Thyroid gland (tissue), 4 donors: ENCODE data around the gene ITGB1. TPM values are rescaled to one million over a fixed set of nuclear protein-coding genes. Genes with fewer than 3 reads are reported as not detected.
A peak's percentile ranks its signal among the peaks of the same experiment; 100 is the strongest.

ENCODE experiments used
- DNase-seq, 2 donors: peaks; one replicate each; pipeline ENCODE4 v3.0.0-alpha.2; 2019
- H3K27ac ChIP-seq, 3 donors: fragments of 200-600 bp; sonication (generic); 1 replicate in 2 of 3; 2 replicates in 1 of 3; pipeline ENCODE4 v1.5.1; 2016 to 2019; ENCODE audit warnings: mild to moderate bottlenecking in 1 of 3, moderate library complexity in 1 of 3
- H3K27me3 ChIP-seq: fragments of 200-600 bp; sonication (generic); one replicate; pipeline ENCODE4 v1.5.1; 2019
- H3K36me3 ChIP-seq, 2 donors: fragments of 200-600 bp; sonication (generic); one replicate each; pipeline ENCODE4 v1.5.1; 2016 to 2019
- H3K4me1 ChIP-seq, 2 donors: fragments of 200-600 bp; sonication (generic); one replicate each; pipeline ENCODE4 v1.5.1; 2017 to 2019
- H3K4me3 ChIP-seq, 3 donors: fragments of 200-600 bp; sonication (generic); replicated peaks in 1 of 3; 1 replicate in 2 of 3; 2 replicates in 1 of 3; pipeline ENCODE4 v1.5.1; 2016; ENCODE audit warnings: mild to moderate bottlenecking in 1 of 3
- H3K9me3 ChIP-seq: fragments of 200-600 bp; sonication (generic); one replicate; pipeline ENCODE4 v1.5.1; 2017
- POLR2A ChIP-seq, 2 donors: fragments of 450-650 bp; IDR thresholded peaks; one replicate each; pipeline ENCODE4 v1.6.1; 2017; ENCODE audit warnings: antibody characterized with exemption in 2 of 2, mild to moderate bottlenecking in 2 of 2, moderate library complexity in 1 of 2
- WGBS, 2 donors: methylation state at CpG; one replicate each; pipeline ENCODE4 v1.1.5; 2017; 5-methylcytosine and 5-hydroxymethylcytosine counted together
- intact Hi-C: fragments of 100-400 bp; cut with DNase I; formaldehyde crosslinking; loops from one replicate; pipeline ENCODE4 v1.15.1; 2023
- total RNA-seq, 4 donors: library from RNA; depleted of rRNA; stranded (reverse); fragments of >200 nt; gene quantifications; one replicate each; pipeline ENCODE4 v1.2.3, GENCODE V29; 2016
- TF ChIP-seq, protein P1 (sequence below), 6 experiments: fragments of 200-600 bp in 3 of 6; fragments of 450-650 bp in 3 of 6; sonication (generic) in 3 of 6; IDR thresholded peaks; one replicate each; pipeline ENCODE4 v1.5.1; 2016 to 2019; ENCODE audit warnings: antibody characterized with exemption in 6 of 6, mild to moderate bottlenecking in 2 of 6, inconsistent platforms in 1 of 6, moderate library complexity in 1 of 6

ITGB1 gene
- total RNA-seq, 4 donors from 2014 or later, result 264 to 699 (median 417) TPM

DNA sequence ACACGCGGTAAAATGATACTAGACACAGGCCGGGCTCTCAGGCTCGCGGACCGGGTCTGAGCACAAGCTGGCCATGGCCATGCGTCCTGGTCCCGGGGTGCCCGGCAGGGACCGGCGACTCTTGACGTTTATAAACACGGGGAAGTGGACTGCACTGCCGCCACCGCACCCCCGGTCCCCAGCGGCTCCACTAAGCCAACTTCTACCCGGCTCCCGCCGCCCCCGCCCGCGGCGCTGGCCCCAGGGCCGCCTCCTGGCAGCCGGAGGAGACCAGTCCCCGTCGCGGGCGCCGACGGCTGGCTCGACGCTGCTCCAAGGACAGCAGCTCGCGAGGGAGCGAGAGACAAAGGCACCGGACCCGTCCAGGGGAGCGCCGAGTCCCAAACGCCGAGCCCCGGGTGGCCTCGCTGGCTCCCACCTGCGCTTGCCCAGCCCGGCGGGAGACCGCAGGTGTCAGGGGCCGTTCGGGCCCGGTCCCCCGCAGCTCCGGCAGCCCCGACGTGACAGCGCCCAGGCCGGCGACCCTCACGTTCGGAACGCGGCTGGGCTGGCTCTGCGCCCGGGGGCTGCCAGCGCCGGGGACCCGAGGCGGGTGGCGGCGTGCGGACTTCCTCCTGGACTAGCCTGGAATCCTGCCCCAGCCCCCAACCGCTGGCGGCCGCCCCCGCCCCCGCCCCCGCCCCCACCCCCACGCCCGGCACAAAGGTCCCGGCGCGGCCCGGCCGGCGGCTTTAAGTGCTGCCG lies 517 bp downstream of the ITGB1 start:
- intact Hi-C loops, result no loop called here

DNA sequence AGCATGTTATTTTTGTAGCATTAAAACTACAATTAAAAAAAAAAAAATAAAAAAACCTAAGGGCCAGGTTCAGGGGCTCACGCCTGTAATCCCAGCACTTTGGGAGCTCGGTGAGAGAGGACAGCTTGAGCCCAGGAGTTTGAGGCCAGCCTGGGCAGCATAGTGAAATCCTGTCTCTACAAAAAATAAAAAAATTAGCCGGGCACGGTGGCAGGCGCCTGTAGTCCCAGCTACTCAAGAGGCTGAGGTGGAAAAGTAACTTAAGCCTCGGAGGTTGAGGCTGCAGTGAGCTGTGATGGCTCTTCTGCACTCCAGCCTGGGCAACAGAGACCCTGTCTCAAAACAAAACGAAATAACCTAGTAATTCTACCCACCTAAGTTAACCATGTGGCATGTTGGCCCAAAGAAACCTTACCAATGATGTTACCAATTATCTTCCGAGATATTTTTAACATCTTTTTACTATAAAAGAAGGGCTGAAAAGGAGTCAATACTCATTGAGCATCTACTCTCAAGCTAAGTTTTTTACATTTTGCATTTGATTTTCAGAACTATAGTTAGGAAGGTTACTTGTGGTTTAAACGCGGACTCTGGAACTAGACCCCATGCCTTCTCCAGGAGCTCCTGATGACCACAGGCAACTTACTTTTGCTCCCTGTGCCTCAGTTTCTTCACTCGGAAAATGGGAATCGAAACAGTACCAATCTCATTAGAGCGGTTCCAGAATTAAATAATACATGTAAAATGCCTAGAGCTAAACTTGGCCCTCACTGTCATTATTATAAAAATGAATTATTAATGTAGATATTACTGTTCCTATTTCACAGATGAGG lies 1.4 kb downstream of the ITGB1 start:
- H3K9me3 ChIP-seq, result no peaks in the 10 kb centered on the region
- no peaks in the 10 kb centered on the region for H3K27me3 ChIP-seq
- WGBS, 2 donors, result 28 to 37% methylated on average over 13 of the region's 13 CpGs
- no peaks in the 10 kb centered on the region for H3K36me3 ChIP-seq
- TF ChIP-seq, protein P1, sequence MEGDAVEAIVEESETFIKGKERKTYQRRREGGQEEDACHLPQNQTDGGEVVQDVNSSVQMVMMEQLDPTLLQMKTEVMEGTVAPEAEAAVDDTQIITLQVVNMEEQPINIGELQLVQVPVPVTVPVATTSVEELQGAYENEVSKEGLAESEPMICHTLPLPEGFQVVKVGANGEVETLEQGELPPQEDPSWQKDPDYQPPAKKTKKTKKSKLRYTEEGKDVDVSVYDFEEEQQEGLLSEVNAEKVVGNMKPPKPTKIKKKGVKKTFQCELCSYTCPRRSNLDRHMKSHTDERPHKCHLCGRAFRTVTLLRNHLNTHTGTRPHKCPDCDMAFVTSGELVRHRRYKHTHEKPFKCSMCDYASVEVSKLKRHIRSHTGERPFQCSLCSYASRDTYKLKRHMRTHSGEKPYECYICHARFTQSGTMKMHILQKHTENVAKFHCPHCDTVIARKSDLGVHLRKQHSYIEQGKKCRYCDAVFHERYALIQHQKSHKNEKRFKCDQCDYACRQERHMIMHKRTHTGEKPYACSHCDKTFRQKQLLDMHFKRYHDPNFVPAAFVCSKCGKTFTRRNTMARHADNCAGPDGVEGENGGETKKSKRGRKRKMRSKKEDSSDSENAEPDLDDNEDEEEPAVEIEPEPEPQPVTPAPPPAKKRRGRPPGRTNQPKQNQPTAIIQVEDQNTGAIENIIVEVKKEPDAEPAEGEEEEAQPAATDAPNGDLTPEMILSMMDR (IDR thresholded peaks at IDR 0.05), result no peak
- no peak for TF ChIP-seq POLR2A (IDR thresholded peaks at IDR 0.05)
- no peak for DNase-seq
- H3K4me1 ChIP-seq, result peaks cover 39 to 48% of the 10 kb centered on the region in 2 donors
- intact Hi-C loops, result no loop called here
- peak overlapping the region in 2 of 3 donors; percentile 79 to 96 for H3K27ac ChIP-seq
- H3K4me3 ChIP-seq, result peak overlapping the region in 2 of 3 donors; percentile 93 to 96

More for the DNA sequence above, 517 bp downstream of the ITGB1 start:
- H3K27ac ChIP-seq, result peak overlapping the region; percentile 79 to 96 (median 81)
- no peak for TF ChIP-seq POLR2A (IDR thresholded peaks at IDR 0.05)
- TF ChIP-seq, protein P1 (IDR thresholded peaks at IDR 0.05), result no peak
- peak; percentile 59 to 63 for DNase-seq
- no peaks in the 10 kb centered on the region for H3K9me3 ChIP-seq
- peaks cover 49 to 51% of the 10 kb centered on the region in 2 donors for H3K4me1 ChIP-seq
- no peaks in the 10 kb centered on the region for H3K27me3 ChIP-seq
- H3K36me3 ChIP-seq, result no peaks in the 10 kb centered on the region
- H3K4me3 ChIP-seq, result peak overlapping the region; percentile 63 to 96 (median 93)
- WGBS, 2 donors, result 1 to 2% methylated on average over 17 to 21 of the region's 87 CpGs

DNA sequence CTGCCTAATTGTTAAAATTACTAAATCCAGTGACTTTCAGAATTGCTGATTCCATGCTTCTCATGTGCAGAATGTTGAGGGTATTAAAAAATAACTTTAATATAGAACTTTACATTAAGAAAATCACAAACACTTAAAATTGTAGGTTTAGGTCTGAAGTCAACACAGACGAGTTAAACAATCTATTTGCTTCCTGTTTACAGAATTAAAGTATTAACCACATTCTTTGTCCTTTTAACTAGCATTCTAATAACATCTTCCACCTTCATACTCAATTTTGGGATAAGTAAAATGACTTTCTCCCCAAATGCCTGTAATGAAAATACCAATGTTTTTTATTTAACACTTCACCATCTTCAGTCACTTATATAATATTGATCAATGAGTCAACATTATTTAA lies 2.2 kb downstream of the ITGB1 start:
- WGBS, 2 donors, result 36 to 67% methylated on average over 1 of the region's 1 CpG
- intact Hi-C loops, result no loop called here
- H3K36me3 ChIP-seq, result no peaks in the 10 kb centered on the region
- TF ChIP-seq POLR2A (IDR thresholded peaks at IDR 0.05), result no peak
- TF ChIP-seq, protein P1 (IDR thresholded peaks at IDR 0.05), result no peak
- H3K27ac ChIP-seq, result peak overlapping the region in 1 of 3 donors; percentile 79
- H3K9me3 ChIP-seq, result no peaks in the 10 kb centered on the region
- H3K27me3 ChIP-seq, result no peaks in the 10 kb centered on the region
- no peak for DNase-seq
- H3K4me1 ChIP-seq, result peaks cover 38 to 48% of the 10 kb centered on the region in 2 donors
- H3K4me3 ChIP-seq, result peak overlapping the region in 1 of 3 donors; percentile 96

DNA sequence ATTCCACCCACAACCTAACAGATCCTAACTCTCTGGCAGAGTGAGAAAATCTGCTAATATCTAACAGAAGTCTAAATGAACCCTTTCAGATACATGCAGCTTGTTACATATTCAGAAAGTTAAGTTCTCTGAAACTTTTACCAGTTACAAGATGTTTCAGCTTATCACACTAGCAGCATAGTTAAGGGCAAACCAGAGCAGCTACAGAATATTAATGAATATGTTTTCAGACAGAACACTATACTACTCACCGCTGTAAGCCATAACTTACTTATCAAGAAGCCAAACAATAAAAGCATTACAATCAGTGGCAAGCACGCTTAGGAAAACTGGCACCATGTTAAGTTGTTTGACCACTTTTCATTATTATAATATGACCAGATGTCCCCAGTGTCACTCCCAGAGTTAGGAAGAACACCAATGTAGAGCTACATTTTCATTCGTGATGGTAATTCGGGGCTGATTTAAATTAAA lies 2.7 kb downstream of the ITGB1 start:
- 54 to 66% methylated on average over 4 of the region's 4 CpGs for WGBS, 2 donors
- H3K27ac ChIP-seq, result peak overlapping the region in 2 of 3 donors; percentile 4 to 79

More for the DNA sequence above, 2.7 kb downstream of the ITGB1 start:
- no peak for DNase-seq
- H3K36me3 ChIP-seq, result no peaks in the 10 kb centered on the region
- H3K27me3 ChIP-seq, result no peaks in the 10 kb centered on the region
- no peak overlapping the region for H3K4me3 ChIP-seq
- no peaks in the 10 kb centered on the region for H3K9me3 ChIP-seq
- intact Hi-C loops, result no loop called here
- H3K4me1 ChIP-seq, result peaks cover 42 to 48% of the 10 kb centered on the region in 2 donors
- TF ChIP-seq POLR2A (IDR thresholded peaks at IDR 0.05), result no peak
- TF ChIP-seq, protein P1 (IDR thresholded peaks at IDR 0.05), result no peak
